Esophagus muscularis mucosa (tissue), 4 donors: ENCODE measurements around the gene TMEM176A. TPM values are rescaled to one million over a fixed set of nuclear protein-coding genes. Genes with fewer than 3 reads are reported as not detected.
"Not testable (repeated sequence)": the region's sequence is repeated elsewhere in the genome, so short reads cannot be mapped to it uniquely, and the experiment has no call there.

ENCODE experiments used
- DNase-seq: peaks from one replicate; pipeline ENCODE4 v3.0.0-alpha.2; 2017; ENCODE audit errors: extremely low spot score
- H3K27ac ChIP-seq, 4 donors: fragments of 200-600 bp; sonication (generic); replicated peaks in 1 of 4; 1 replicate in 3 of 4; 2 replicates in 1 of 4; pipeline ENCODE4 v1.5.1; 2016 to 2019; ENCODE audit warnings: mild to moderate bottlenecking in 1 of 4
- H3K27me3 ChIP-seq, 4 donors: fragments of 200-600 bp; sonication (generic); one replicate each; pipeline versions ENCODE4 v1.5.1 to v1.6.0; 2016 to 2019
- H3K36me3 ChIP-seq, 4 donors: fragments of 200-600 bp; sonication (generic); one replicate each; pipeline ENCODE4 v1.5.1; 2016 to 2019
- H3K4me1 ChIP-seq, 4 donors: fragments of 200-600 bp; sonication (generic); one replicate each; pipeline ENCODE4 v1.5.1; 2016 to 2019
- H3K4me3 ChIP-seq, 4 donors: fragments of 200-600 bp; sonication (generic); 1 replicate in 2 of 4; 2 replicates in 2 of 4; pipeline ENCODE4 v1.5.1; 2016 to 2019; ENCODE audit warnings: mild to moderate bottlenecking in 4 of 4, moderate library complexity in 1 of 4
- H3K9me3 ChIP-seq, 4 donors: fragments of 200-600 bp; sonication (generic); 1 replicate in 3 of 4; 2 replicates in 1 of 4; pipeline ENCODE4 v1.5.1; 2016 to 2019
- CTCF ChIP-seq, 3 experiments: fragments of 200-600 bp in 2 of 3; fragments of 450-650 bp in 1 of 3; sonication (generic) in 2 of 3; IDR thresholded peaks; one replicate each; pipeline ENCODE4 v1.5.1; 2017 to 2019; ENCODE audit warnings: antibody characterized with exemption in 3 of 3, mild to moderate bottlenecking in 2 of 3, moderate library complexity in 1 of 3
- EP300 ChIP-seq: sonication (generic); formaldehyde crosslinking; IDR thresholded peaks from one replicate; pipeline ENCODE4 v1.6.1; 2017; ENCODE audit warnings: antibody characterized with exemption
- POLR2A ChIP-seq: fragments of 450-650 bp; IDR thresholded peaks from one replicate; pipeline ENCODE4 v1.6.1; 2017; ENCODE audit warnings: antibody characterized with exemption, moderate library complexity, mild to moderate bottlenecking, low read depth
- POLR2AphosphoS5 ChIP-seq, 2 donors: sonication (generic); formaldehyde crosslinking; IDR thresholded peaks; one replicate each; pipeline ENCODE4 v1.6.1; 2017; ENCODE audit warnings: antibody characterized with exemption in 2 of 2
- WGBS: methylation state at CpG from one replicate; pipeline ENCODE4 v1.1.5; 2018; 5-methylcytosine and 5-hydroxymethylcytosine counted together
- intact Hi-C: fragments of 100-400 bp; cut with DNase I; formaldehyde crosslinking; loops from one replicate; pipeline ENCODE4 v1.15.1; 2023
- total RNA-seq, 4 donors: library from RNA; depleted of rRNA; stranded (reverse); fragments of >200 nt; gene quantifications; one replicate each; pipeline versions ENCODE4 v1.1.0 to v1.2.1, GENCODE V29; 2016

The TMEM176A gene
- total RNA-seq, 4 donors from 2014 or later: 11.6 to 47.7 (median 35.5) TPM

DNA sequence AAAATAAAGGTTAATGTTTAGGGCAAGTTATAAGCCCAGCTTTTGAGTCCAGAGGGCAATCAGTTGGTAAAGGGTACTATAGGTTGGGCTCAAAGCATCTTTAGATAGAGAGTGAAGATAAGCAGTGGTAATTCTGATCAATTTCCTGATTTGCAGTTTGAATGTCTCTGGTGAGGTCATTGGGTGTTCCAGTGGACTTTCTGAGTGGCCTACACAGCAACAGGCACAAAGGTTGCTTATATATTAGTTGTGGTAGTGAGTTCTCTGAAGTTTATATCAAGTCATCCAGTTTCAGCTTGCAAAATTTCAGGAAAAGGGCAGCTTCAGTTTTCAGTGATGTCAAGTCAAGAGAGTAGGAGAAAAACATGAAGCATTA, 34.2 kb upstream of the TMEM176A start:
- no peaks in the 10 kb centered on the region for H3K4me1 ChIP-seq
- intact Hi-C loops: no loop called here
- TF ChIP-seq POLR2A: no peak
- H3K36me3 ChIP-seq: no peaks in the 10 kb centered on the region
- no peaks in the 10 kb centered on the region for H3K27me3 ChIP-seq
- DNase-seq: no peak
- H3K9me3 ChIP-seq: no peaks in the 10 kb centered on the region
- H3K4me3 ChIP-seq: no peak overlapping the region
- no peak overlapping the region for H3K27ac ChIP-seq

DNA sequence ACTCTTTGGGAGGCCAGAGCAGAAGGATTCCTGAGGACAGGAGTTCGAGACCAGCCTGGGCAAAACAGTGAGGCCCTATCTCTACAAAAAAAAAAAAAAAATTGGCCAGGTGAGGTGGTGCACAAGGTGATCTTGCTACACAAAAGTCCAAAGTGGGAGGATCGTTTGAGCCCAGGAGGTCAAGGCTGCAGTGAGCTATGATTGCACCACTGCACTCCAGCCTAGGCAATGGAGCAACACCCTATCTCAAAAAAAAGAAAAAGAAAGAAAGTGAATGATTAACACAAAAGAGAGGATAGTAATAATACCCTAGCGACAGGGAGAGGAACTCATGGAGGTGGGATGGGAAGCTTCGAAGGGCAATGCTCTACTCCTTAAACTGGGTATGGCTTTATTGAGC, 30.8 kb upstream of the TMEM176A start:
- no peaks in the 10 kb centered on the region for H3K36me3 ChIP-seq
- no peaks in the 10 kb centered on the region for H3K4me1 ChIP-seq
- H3K4me3 ChIP-seq: no peak overlapping the region
- no peak overlapping the region for H3K27ac ChIP-seq
- no peak for DNase-seq
- H3K27me3 ChIP-seq: no peaks in the 10 kb centered on the region
- TF ChIP-seq POLR2AphosphoS5 (IDR thresholded peaks at IDR 0.05) (no peak), EP300 (no peak), CTCF (IDR thresholded peaks at IDR 0.05) (no peak)
- intact Hi-C loops: loop anchor here (10.0 kb wide), 3 partner anchors 105 to 245 kb away; no protein-coding TSS in a partner anchor
- peaks cover 0 to 11% (median 4%) of the 10 kb centered on the region in 4 donors for H3K9me3 ChIP-seq
- WGBS: 90% methylated on average over 4 of the region's 4 CpGs

DNA sequence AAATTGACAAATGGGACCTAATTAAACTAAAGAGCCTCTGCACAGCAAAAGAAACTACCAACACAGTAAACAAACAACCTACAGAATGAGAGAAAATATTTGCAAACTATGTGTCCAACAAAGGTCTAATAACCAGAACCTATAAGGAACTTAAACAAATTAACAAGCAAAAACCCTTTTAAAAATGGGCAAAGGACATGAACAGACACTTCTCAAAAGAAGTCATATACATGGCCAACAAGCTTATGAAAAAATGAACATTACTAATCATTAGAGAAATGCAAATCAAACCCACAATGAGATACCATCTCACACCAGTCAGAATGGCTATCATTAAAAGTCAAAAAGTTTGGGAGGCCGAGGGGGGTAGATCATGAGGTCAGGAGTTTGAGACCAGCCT, 26.4 kb upstream of the TMEM176A start:
- H3K4me1 ChIP-seq, H3K27ac ChIP-seq, DNase-seq, H3K36me3 ChIP-seq, H3K4me3 ChIP-seq, H3K27me3 ChIP-seq: not testable (repeated sequence)
- H3K9me3 ChIP-seq: peaks cover 0 to 11% (median 4%) of the 10 kb centered on the region in 4 donors
- WGBS: 85% methylated on average over 1 of the region's 1 CpG
- intact Hi-C loops: loop anchor here (10.0 kb wide), 3 partner anchors 101 to 241 kb away; no protein-coding TSS in a partner anchor

- peaks cover 0 to 18% (median 7%) of the 10 kb centered on the region in 4 donors for H3K4me1 ChIP-seq
- H3K27ac ChIP-seq: no peak overlapping the region
- TF ChIP-seq CTCF (IDR thresholded peaks at IDR 0.05): no peak
- TF ChIP-seq EP300: no peak
- no peak for TF ChIP-seq POLR2A
- TF ChIP-seq POLR2AphosphoS5 (IDR thresholded peaks at IDR 0.05): no peak
- H3K27me3 ChIP-seq: no peaks in the 10 kb centered on the region
- no peak for DNase-seq
- H3K4me3 ChIP-seq: no peak overlapping the region
- 56% methylated on average over 8 of the region's 8 CpGs for WGBS
- peaks cover 0 to 11% (median 2%) of the 10 kb centered on the region in 4 donors for H3K9me3 ChIP-seq
- H3K36me3 ChIP-seq: no peaks in the 10 kb centered on the region
- intact Hi-C loops: loop anchor here (10.0 kb wide), 3 partner anchors 97 to 237 kb away; no protein-coding TSS in a partner anchor
Observed at GRCh38 chr7:150778014-150778737, 22.4 kb upstream of the TMEM176A start.

DNA sequence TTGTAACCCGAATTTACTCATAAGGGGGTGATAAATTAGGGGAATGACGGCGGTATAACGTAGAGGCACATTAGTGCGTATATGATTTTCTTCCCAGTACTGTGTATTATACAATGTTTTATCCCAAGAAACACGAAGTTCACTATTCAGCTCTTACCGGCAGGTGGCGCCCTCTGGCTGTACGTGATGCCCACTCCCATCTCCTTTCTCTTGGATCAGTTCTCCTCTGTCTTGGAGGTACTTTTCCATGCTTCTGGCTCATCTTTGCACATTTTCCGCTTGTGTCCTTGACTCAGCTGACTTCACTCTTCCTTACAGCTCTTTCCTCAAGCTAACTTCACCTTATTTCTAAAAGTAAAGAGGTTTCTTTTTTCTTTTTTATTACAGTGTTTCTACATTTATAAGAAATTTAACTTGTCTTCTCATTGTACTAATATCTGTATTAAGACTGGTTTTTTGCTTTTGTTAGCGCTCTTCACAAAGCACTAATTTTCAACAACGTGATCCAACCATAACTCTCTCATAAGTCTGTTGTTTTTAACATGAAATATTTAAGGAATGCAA, 21.7 kb upstream of the TMEM176A start:
- DNase-seq: no peak
- intact Hi-C loops: loop anchor here (10.0 kb wide), 3 partner anchors 96 to 236 kb away; no protein-coding TSS in a partner anchor
- 10% methylated on average over 12 of the region's 12 CpGs for WGBS

More for the DNA sequence above, 21.7 kb upstream of the TMEM176A start:
- no peaks in the 10 kb centered on the region for H3K36me3 ChIP-seq
- H3K27ac ChIP-seq: no peak overlapping the region
- H3K27me3 ChIP-seq: no peaks in the 10 kb centered on the region
- H3K4me3 ChIP-seq: no peak overlapping the region
- peaks cover 0 to 18% (median 7%) of the 10 kb centered on the region in 4 donors for H3K4me1 ChIP-seq
- TF ChIP-seq EP300 (no peak), POLR2A (no peak), CTCF (IDR thresholded peaks at IDR 0.05) (peak; percentile 81 to 91 (median 82)), POLR2AphosphoS5 (IDR thresholded peaks at IDR 0.05) (peak in 1 of 2 donors; percentile 44)
- peaks cover 0 to 6% (median 0%) of the 10 kb centered on the region in 4 donors for H3K9me3 ChIP-seq
